ENCODE data around the gene LRRC28.

DNA sequence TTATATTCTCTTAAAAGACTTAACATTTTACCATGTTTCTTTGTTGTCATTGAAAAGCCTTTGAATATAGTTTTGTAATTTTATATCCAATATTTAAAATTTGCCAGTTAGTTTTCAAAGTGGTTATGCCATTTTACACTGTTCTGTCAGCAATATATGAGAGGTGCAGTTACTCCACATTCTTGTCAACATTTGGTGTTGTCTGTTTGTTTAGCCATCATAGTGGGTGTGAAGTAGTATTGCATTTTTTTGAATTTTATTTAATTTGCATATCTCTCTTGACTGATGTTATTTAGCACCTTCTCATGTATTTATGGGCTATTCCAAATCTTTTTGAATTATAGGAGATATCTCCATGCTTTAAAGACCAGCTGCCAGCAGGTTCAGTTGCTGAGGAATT, 40.4 kb downstream of the LRRC28 start:
- TF ChIP-seq, protein P1, sequence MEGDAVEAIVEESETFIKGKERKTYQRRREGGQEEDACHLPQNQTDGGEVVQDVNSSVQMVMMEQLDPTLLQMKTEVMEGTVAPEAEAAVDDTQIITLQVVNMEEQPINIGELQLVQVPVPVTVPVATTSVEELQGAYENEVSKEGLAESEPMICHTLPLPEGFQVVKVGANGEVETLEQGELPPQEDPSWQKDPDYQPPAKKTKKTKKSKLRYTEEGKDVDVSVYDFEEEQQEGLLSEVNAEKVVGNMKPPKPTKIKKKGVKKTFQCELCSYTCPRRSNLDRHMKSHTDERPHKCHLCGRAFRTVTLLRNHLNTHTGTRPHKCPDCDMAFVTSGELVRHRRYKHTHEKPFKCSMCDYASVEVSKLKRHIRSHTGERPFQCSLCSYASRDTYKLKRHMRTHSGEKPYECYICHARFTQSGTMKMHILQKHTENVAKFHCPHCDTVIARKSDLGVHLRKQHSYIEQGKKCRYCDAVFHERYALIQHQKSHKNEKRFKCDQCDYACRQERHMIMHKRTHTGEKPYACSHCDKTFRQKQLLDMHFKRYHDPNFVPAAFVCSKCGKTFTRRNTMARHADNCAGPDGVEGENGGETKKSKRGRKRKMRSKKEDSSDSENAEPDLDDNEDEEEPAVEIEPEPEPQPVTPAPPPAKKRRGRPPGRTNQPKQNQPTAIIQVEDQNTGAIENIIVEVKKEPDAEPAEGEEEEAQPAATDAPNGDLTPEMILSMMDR (IDR thresholded peaks at IDR 0.05), result no peak
- TF ChIP-seq RXRA (IDR thresholded peaks at IDR 0.05; ENCODE audit: borderline replicate concordance, low read depth) (no peak), RAD21 (IDR thresholded peaks at IDR 0.05; ENCODE audit: low read length) (no peak), ELF1 (IDR thresholded peaks at IDR 0.05) (no peak)
